Measurements from ENCODE around the gene EVL.
A peak's percentile ranks its signal among the peaks of the same experiment; 100 is the strongest.

Gene EVL

DNA sequence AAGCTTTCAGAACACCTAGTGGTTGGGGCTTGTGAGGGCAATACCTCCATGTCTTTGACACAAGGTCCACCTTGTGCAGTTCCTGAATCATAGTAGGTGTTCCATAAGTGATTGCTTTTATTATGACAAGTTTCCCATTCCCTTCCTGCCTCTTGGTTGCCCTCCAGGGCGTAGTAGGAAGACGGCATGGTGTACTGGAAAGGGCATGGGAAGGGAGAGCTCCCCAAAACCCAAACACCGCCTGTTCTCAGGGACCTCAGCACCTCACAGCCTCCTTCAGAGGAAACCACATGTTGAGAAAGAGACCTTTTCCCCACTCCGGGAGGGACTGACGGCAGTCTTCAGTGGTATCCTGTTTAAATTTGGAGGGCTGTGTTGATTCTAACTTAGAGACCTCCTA, 21.1 kb downstream of the EVL start:
- DNase-seq, result no peak

DNA sequence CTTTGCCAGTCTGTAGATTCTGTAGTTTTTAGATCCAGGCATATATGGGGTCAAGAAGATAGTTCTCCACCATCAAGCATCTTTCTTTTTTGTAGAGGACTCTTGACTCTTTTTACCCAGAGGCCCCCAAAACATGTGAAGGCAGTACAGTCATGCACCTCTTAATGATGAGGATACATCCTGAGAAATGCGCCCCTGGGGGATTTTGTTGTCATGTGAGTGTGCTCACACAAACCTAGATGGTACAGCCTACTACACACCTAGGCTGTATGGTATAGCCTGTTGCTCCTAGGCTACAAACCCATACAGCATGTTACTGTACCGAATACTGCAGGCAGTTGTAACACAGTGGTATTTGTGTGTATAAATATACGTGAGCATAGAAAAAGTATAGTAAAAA, 23.0 kb downstream of the EVL start:
- no peak for DNase-seq

- DNase-seq, result no peak
Measured at GRCh38 chr14:100091386-100091785, 26.2 kb downstream of the EVL start.

DNA sequence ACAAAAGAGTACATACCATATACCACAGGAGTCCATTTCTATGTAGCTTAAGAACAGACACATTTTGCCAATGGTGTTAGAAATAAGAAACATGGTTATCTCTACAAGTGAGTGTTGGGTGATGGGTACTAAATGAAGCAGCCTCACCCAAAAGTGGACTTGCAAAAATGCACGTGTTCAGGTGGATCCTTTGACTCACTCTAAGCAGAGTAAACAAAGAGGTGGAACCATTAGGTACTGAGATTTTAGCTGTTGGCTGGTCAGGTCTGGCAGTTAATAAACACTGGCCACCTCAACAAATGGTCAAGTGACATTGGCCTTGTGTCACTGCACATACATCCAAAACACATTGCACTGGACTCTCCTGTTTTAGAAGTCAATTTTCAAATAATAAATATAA, 27.6 kb downstream of the EVL start:
- DNase-seq, result no peak

DNA sequence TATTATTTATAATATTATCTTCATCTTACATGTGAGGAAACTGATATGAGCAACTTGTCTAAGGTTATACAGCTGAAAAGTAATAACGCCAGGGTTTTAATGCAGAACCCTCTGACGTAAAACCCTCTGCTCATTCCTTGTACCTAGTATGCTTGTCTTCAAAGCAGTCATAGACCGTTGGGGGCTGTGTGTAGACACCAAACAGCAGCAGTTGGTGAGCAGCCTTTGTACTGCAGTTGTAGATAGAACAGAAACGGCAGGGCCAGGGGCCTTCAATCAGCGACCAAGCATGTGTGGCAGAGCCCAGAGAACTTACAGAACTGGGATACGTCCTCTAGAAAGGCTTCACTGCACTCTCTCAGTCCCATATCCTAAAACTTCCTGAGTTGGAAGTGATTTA, 28.1 kb downstream of the EVL start:
- no peak for DNase-seq

DNA sequence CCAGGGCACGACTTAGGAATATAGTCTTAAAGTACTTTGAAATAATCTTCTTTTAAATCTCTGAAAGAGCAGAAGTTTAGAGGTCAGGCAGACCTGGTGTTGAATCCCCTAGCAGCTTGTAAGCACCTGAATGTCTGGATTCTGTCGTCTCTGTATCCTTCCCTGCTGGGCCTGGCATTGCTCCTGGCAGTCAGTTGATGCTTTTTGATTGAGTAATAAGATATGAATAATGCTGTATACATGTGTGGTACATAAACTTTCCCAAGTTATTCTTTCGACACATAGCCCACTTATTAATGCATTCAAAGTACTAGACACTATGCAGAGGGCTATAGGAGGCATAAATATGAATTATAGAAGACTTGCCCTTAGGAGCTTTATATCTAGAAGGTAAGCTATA, 31.4 kb downstream of the EVL start:
- DNase-seq, result no peak

GRCh38 chr14:100098171-100098570, 32.9 kb downstream of the EVL start:
- DNase-seq, result no peak

- DNase-seq, result no peak
Measured at GRCh38 chr14:100100032-100100703, 34.9 kb downstream of the EVL start.

- no peak for DNase-seq
Measured at GRCh38 chr14:100102156-100102785, 37.0 kb downstream of the EVL start.

- no peak for DNase-seq
Measured at GRCh38 chr14:100103250-100104005, 38.2 kb downstream of the EVL start.

DNA sequence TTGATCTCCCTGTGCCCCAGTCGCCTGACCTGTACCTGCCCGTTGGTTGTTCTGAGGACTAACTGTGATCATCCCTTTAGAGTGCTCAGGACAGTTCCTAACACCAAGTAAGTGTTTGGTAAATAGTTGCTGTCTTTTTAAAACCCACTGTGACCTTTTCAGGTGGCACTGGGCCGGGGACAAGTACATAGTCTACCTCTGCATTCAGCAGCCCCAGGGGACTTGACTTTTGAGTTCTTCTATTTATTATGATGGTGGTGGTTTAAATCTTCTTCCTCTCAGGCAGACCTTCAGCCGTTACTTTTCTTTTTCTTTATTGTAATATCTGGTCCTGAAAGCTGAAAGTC, 38.8 kb downstream of the EVL start:
- DNase-seq, result no peak

DNA sequence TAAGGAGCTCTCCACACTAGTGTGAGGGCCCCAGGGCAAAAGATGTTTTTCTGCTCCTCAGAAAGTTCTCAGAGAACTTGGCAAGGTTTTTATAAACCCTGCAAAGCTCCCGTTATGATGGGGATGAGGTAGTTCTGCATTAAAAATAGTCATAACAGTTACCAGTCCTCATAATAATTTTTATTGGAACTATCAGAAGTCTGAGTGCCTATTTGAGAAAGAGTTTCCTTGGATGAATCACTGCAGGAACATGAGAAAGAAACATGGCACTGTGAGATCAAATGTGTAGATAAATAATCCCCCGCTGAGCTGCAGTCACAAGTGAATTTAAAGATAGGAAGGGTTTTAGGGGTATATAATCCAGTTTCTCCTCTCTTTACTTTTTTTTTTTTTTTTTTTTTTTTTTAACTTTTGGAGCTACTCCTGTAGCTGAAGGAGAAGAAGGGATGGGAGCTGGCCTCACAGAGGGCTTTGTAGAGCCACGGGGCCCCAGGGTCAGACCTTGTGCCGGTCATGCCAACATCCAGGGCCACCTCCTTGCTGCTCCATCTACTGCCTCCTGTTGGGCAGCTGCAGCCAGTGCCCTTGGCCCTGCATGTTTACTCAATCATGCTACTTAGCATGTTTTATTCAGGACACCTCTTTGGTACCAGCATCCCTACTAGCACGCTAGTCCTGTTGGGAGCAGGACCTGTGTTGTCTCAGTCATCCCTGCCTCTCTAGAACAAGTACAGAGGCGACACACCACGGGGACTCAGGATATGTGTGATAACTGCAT, 39.5 kb downstream of the EVL start:
- DNase-seq, result no peak

DNA sequence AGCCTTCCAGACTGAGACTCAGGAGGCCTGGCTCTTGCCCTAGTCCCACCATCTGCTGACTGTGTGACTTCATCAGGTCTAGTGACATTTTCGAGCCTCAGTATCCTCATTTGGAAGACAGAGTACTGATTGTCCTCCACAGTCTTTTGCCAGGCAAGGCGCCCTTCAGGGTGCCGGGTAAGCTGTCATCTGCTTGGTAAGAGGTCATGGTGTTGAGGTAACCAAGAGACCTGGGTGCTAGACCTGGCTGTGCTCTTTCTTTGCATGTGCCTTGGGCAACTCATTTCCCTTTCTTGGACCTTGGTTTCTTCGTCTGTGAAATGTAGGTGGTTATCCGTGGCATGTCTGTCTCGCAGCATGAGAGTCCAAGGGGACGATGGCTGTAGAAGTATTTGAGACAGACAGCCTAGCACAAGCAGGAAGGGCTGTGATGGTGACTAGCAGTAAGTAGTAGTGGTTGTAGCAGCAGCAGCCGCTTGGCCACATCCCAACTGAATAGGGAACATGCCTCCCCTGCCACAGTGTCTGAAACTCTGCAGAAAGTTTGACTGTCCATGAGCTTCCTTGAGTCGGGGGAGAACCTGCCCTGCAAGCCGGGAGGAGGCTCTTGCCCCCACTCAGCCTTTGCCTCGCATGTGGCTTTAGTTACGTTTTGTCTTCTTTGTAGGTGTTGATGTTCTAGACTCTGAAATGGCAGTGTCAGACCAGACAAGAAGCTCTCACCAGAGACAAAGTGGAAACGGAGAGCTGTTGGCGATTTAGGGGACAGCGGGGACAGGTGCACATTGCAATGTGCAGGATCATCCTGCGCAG, 40.3 kb downstream of the EVL start:
- no peak for DNase-seq

- peak; percentile 61 for DNase-seq
Measured at GRCh38 chr14:100106250-100107112, 41.3 kb downstream of the EVL start.

DNA sequence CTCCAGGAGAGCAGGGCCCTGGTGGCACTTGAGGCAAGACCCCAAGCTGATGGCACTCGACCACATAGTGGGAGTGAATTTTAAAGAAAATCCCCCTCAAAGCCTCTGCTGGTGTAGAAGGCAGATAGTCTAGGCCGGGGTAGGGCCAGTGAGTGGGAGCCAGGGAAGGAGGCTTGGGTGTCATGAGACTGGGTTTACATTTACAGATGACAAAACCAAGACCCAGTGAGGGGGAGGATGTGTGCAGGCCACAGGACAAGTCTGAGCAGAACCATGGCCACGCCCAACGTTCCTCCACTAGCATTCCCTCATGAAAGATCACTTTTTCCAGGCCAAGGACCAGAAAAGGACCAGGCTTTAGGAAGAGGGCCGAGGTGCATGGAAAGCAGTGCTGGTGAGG, 42.0 kb downstream of the EVL start:
- no peak for DNase-seq

- peak; percentile 81 for DNase-seq
Measured at GRCh38 chr14:100108042-100108825, 43.0 kb downstream of the EVL start.

GRCh38 chr14:100108840-100109593, 43.8 kb downstream of the EVL start:
- DNase-seq, result no peak

DNA sequence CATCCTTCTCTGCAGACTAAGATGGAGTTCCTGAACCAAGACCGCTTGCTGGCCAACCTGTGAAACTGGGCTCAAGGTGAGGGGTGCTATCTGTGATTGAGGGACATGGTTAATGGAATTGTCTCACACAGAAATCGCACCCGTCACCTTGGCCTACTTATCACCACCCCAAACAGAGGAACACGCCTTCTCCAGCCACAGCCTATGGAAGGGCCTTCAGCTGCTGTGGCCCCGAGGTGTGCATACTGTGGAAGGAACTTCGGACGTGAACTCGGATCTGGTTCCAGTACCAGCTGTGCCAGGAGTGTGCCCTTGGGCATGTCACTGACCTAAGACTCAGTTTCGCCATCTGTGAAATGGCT, 44.4 kb downstream of the EVL start:
- no peak for DNase-seq

DNA sequence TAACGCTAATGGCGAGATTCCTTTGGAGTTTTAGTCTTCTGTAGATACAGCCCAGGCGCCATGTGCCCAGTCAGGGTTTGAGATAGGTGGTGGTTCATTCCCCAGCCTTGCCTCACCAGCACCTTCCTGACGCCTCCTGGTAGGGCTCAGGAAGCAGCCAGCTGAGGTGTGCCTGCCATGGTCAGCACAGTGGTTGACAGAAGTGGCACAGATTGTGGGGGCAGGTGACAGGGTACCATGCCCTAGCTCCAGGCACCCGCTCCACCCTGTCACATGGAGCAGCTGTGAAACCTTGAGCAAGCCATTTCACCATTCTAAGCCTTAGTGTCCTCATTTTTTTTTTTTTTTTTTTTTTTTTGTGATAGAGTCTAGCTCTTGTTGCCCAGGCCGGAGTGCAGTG, 45.6 kb downstream of the EVL start:
- no peak for DNase-seq

Data from CD4-positive, alpha-beta T cell treated with Interferon gamma for 1 hour (primary cell).